Regular cardiac myocyte (primary cell): ENCODE measurements around the gene PCDHGA3. TPM values are rescaled to one million over a fixed set of nuclear protein-coding genes. Genes with fewer than 3 reads are reported as not detected.

Source experiments
- total RNA-seq: library from RNA; depleted of rRNA; stranded (reverse); fragments of >200 nt; gene quantifications from 2 replicates; pipeline ENCODE4 v1.2.3, GENCODE V29; 2014

PCDHGA3 gene
- 0.38 and 1.7 TPM in 2 replicates for total RNA-seq

GRCh38 chr5:141343242-141343952 lies at the start of gene PCDHGA3:
TSS of gene PCDHGA3 (plus strand) at chr5:141343829. CDS start at chr5:141344034, 205 bp downstream.

GRCh38 chr5:141303756-141304155 lies 39.9 kb upstream of the PCDHGA3 start, which contains the start of gene SLC25A2:
TSS of gene SLC25A2 (minus strand) at chr5:141304049. CDS start at chr5:141303865, 184 bp downstream.

GRCh38 chr5:141320225-141321169 lies 23.1 kb upstream of the PCDHGA3 start, which contains the start of gene TAF7:
TSS of gene TAF7 (minus strand) at chr5:141320784. CDS start at chr5:141320044, 740 bp downstream.

DNA sequence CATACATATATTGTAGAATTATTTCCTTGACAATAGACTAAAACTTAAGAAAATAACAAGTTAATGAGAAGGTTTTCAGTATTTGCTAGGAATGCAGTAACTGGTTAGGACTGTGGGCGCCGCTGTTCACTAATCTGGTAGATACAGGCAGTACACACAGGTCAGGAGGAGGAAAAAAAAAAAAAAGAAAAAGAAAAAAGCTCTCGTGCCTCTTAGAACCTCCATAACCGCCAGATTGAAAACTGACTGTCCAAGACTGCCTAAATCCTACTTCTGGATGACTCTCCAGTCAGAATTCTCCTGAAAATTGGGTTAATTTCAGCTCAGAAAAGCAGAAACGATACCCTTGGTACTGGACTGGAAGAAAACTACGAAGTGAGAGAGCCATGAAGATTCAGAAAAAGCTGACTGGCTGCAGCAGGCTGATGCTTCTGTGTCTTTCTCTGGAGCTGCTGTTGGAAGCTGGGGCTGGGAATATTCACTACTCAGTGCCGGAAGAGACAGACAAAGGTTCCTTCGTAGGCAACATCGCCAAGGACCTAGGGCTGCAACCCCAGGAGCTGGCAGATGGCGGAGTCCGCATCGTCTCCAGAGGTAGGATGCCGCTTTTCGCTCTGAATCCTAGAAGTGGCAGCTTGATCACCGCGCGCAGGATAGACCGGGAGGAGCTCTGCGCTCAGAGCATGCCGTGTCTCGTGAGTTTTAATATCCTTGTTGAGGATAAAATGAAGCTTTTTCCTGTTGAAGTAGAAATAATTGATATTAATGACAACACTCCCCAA lies 13.1 kb upstream of the PCDHGA3 start, which contains the start of gene PCDHGA1:
Gene PCDHGA1, plus strand, starts transcription at position 216 of the 782 bp plus-strand sequence.

DNA sequence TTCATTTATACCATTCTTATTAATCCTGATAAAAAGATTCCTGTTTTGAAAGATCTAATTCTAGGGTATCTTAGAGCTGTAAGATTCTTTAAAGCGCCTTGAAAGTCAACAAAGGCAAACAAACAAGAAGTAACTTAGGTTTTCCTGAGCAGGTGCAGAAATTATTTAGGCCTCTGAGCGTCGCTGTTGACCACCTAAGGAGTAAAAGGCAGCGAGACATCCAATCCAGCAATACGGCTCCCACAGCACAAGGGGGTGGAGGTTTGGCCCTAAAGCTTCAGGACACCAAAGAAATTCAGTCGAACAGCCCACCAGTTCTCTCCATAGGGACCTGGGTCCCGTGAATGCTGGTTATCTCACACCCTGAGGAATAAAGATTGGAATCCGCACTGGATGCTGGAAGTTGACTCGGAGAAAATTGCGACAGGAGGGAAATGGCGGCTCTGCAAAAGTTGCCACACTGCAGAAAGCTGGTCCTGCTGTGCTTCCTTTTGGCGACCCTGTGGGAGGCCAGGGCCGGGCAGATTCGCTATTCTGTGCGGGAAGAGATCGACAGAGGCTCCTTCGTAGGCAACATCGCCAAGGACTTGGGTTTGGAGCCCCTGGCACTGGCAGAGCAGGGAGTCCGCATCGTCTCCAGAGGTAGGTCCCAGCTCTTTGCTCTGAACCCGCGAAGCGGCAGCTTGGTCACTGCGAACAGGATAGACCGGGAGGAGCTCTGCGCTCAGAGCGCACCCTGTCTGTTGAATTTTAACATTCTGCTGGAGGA lies 4.9 kb upstream of the PCDHGA3 start, which contains the start of gene PCDHGA2:
Gene PCDHGA2, plus strand, starts transcription at position 223 of the 769 bp plus-strand sequence.

GRCh38 chr5:141349917-141350619 lies 6.4 kb downstream of the PCDHGA3 start, which contains the start of gene PCDHGB1:
TSS of gene PCDHGB1 (plus strand) at chr5:141350099. CDS start at chr5:141350261, 162 bp downstream.

DNA sequence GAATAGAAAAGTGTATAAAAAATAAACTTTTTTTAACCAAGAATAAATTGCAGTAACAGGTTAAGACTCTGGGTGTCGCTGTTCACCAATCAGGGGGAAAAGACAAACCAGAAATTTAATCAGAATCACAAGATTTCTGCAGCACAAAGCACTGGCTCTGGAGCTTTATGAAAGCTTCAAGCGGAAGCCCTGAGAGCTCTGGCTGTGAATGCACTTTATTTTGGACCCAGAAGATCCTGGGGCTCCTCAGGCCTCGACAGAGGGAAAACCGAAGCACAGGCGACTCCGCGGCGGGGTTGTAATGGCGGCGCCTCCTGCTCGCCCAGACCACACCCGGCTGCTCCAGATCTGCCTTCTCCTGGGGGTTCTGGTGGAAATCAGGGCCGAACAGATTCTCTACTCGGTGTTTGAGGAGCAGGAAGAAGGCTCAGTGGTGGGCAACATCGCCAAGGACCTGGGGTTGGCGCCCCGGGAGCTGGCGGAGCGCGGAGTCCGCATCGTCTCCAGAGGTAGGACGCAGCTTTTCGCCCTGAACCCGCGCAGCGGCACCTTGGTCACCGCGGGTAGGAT lies 11.4 kb downstream of the PCDHGA3 start, which contains the start of gene PCDHGA4:
Gene PCDHGA4, plus strand, starts transcription at position 122 of the 570 bp plus-strand sequence. Its CDS starts 87 bp downstream, at position 209.

DNA sequence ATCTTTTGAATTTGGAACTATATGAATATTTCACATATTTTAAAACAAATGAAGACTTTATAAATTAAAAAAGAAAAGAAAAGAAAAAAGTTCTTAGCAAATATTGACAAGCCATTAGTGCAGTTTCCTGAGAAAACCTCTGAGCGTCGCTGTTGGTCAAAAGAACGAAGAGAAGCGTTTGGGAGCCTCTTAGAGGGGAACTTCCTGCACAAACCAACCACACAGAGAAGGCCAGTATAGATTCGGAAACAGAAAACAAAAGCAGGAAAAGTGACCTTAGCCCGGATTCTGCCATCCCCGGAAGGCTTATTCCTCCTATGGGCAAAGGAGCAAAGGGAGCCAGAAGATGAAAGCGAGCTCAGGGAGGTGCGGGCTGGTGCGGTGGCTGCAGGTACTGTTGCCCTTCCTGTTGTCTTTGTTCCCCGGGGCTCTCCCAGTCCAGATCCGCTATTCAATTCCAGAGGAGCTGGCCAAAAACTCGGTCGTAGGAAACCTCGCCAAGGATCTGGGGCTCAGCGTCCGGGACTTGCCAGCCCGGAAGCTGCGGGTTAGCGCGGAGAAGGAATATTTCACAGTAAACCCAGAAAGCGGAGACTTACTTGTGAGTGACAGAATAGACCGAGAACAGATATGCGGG lies 16.3 kb downstream of the PCDHGA3 start, which contains the start of gene PCDHGB2:
Gene PCDHGB2, plus strand, starts transcription at position 205 of the 637 bp plus-strand sequence. Its CDS starts 142 bp downstream, at position 347.

GRCh38 chr5:141363952-141364660 lies 20.5 kb downstream of the PCDHGA3 start, which contains the start of gene PCDHGA5:
TSS of gene PCDHGA5 (plus strand) at chr5:141364162. CDS start at chr5:141364331, 169 bp downstream.

GRCh38 chr5:141369994-141370848 lies 26.6 kb downstream of the PCDHGA3 start, which contains the start of gene PCDHGB3:
TSS of gene PCDHGB3 (plus strand) at chr5:141370242. CDS start at chr5:141370395, 153 bp downstream.

DNA sequence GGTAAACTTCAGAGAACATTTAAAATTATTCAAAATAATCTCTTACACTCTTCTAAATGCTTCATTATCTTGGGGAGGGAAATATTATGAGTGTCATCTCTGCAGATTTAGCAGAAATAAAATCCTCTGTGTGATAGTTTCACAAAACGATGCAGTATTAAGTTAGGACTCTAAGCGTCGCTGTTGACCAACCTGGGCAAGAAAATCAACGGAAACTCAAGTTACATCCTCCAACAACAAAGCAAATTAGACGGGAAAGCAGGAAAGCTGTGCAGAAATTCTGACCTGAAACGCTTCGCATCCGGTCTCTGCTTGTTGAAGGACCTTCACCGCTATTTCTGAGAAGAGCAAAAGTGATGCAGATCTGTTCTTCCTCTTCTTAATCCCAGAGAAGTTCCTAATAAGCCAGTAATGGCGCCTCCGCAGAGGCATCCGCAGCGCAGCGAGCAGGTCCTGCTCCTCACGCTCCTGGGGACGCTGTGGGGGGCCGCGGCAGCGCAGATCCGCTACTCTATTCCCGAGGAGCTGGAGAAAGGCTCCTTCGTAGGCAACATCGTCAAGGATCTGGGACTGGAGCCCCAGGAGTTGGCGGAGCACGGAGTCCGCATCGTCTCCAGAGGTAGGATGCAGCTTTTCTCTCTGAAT lies 30.2 kb downstream of the PCDHGA3 start, which contains the start of gene PCDHGA6:
Gene PCDHGA6, plus strand, starts transcription at position 219 of the 645 bp plus-strand sequence. Its CDS starts 193 bp downstream, at position 412.

GRCh38 chr5:141382469-141383294 lies 39.1 kb downstream of the PCDHGA3 start, which contains the start of gene PCDHGA7:
TSS of gene PCDHGA7 (plus strand) at chr5:141382742. CDS start at chr5:141382900, 158 bp downstream.

DNA sequence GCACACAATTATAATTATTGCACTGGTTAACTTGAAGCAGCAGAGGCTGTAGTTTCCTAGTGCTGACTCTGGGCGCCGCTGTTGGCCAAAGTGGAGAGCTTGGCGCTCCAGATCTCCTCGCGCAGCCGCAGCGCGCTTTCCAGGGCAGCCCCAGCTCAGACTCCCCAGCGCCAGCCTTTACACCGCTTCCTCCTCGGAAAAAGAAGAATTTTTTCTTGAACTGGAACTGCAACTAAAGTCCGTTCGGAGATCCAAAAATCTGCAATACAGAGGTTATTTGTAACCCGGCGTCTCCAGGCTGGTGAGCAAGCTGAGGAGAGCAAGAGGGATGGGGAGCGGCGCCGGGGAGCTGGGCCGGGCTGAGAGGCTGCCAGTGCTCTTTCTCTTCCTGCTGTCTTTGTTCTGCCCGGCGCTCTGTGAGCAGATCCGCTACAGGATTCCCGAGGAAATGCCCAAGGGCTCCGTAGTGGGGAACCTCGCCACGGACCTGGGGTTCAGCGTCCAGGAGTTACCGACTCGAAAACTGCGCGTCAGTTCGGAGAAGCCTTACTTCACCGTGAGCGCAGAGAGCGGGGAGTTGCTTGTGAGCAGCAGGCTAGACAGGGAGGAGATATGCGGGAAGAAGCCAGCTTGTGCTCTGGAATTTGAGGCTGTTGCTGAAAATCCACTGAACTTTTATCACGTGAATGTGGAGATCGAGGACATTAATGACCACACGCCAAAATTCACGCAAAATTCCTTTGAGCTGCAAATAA lies 44.1 kb downstream of the PCDHGA3 start, which contains the start of gene PCDHGB4:
Gene PCDHGB4, plus strand, starts transcription at position 142 of the 755 bp plus-strand sequence. Its CDS starts 187 bp downstream, at position 329.

DNA sequence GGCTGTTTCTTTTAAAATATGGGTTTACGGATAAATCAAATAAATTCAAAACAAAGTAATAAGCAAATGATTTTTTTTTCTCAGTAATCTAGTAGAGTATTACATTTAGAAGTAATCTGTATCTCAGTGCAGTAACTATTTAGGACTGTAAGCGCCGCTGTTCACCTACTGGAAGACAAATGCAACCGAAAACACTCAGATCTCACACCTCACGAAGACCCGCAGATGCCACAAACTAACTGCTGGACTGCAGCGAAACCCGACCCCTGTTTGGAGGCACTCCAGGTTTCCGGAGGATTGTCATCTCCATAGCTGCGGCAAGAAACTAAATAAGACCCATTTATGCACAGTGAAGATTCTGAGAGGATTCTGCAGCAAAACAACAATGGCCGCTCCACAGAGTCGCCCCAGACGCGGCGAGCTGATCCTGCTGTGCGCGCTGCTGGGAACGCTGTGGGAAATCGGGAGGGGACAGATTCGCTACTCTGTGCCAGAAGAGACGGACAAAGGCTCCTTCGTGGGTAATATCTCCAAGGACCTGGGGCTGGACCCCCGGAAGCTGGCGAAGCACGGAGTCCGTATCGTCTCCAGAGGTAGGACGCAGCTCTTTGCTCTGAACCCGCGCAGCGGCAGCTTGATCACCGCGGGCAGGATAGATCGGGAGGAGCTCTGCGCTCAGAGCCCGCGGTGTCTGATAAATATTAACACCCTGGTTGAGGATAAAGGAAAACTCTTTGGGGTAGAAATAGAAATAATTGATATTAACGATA lies 49.0 kb downstream of the PCDHGA3 start, which contains the start of gene PCDHGA8:
Gene PCDHGA8, plus strand, starts transcription at position 205 of the 770 bp plus-strand sequence. Its CDS starts 181 bp downstream, at position 386.

